Measurements from ENCODE around the gene TIGD3. TPM values are rescaled to one million over a fixed set of nuclear protein-coding genes. Genes with fewer than 3 reads are reported as not detected.

Gene TIGD3
- total and polyA plus RNA-seq, 9 of the 15 experiments (the other 6 are each of a cell fraction or from before 2014, with no cell fraction given) = 0.06 to 1.3 (median 0.56) TPM

GRCh38 chr11:65317025-65317786, 37.3 kb upstream of the TIGD3 start:
- 0 out of 2 replicates have a peak, but pooled peaks cover 3% of the 10 kb centered on the region for H4K20me1 ChIP-seq (replicated peaks; ENCODE audit: control insufficient read depth, insufficient read depth, low read length)
- H3K4me1 ChIP-seq (replicated peaks in 1 of 2; ENCODE audit: control insufficient read depth in 2 of 2, insufficient read depth in 2 of 2, low read length in 2 of 2) = peaks cover 16 to 51% of the 10 kb centered on the region in 2 experiments; a peak in 4 of 5 replicates
- peaks cover 20% of the 10 kb centered on the region; the same call in 2 of the 3 replicates for H3K79me2 ChIP-seq (ENCODE audit: control insufficient read depth, insufficient read depth, low read length)
- 65% methylated on average over 8 of the region's 13 CpGs for WGBS (ENCODE audit: insufficient coverage, low coverage, missing lambda C conversion rate)
- H3K9ac ChIP-seq (ENCODE audit: insufficient read depth in 1 of 2, low read depth in 2 of 2, low read length in 2 of 2) = peak overlapping the region in 1 of 2 experiments; percentile 79; a peak in 2 of 4 replicates
- H3K9me3 ChIP-seq (replicated peaks; ENCODE audit: control insufficient read depth, insufficient read depth, low read depth, low read length) = no peaks in the 10 kb centered on the region
- H3K9me1 ChIP-seq (ENCODE audit: control insufficient read depth, insufficient read depth, low read length) = no peaks in the 10 kb centered on the region
- in situ Hi-C loops (cut with MboI) = no loop called here
- ChIA-PET POLR2A (interaction anchor here (0.6 to 3.2 kb wide), 4 partner anchors 13 to 191 kb away, joined by 3 to 21 read pairs (median 11); partner anchors contain the start of gene NEAT1), CTCF (ENCODE audit: low intra/inter-chr PET ratio) (interaction anchor here (0.8 to 3.6 kb wide), 3 partner anchors 41 to 42 kb away, joined by 3 to 91 read pairs (median 6); no protein-coding TSS in a partner anchor)
- H2AFZ ChIP-seq (ENCODE audit: low read depth, low read length) = no peak overlapping the region
- H3K4me2 ChIP-seq (ENCODE audit: insufficient read depth, low read length) = peak overlapping the region; percentile 84; the same call in 1 of the 2 replicates
- no TSS peak for BruUV-seq (replicated peaks)
- H3K36me3 ChIP-seq (ENCODE audit: control insufficient read depth, insufficient read depth, low read length) = peaks cover 18% of the 10 kb centered on the region; the same call in 1 of the 3 replicates
- H3K27me3 ChIP-seq (ENCODE audit: control insufficient read depth in 2 of 2, insufficient read depth in 2 of 2, low read length in 2 of 2) = no peaks in the 10 kb centered on the region
- peak; percentile 23 for FAIRE-seq
- ATAC-seq = no peak
- TF ChIP-seq C11orf30 (IDR thresholded peaks at IDR 0.05; ENCODE audit: low read depth) (peak; percentile 78), ZNF316 (IDR thresholded peaks at IDR 0.05) (peak; percentile 90), THRB (CRISPR knock-in tag; conservative IDR thresholded peaks at IDR 0.05) (no peak), CTCF (IDR thresholded peaks at IDR 0.05 in 2 of 3, conservative IDR thresholded peaks at IDR 0.05 in 1 of 3; ENCODE audit: insufficient read depth in 2 of 3, low read depth in 1 of 3, low read length in 3 of 3) (peak in 1 of 3 experiments; percentile 21; a peak in 1 of 6 replicates), ZNF707 (CRISPR knock-in tag; conservative IDR thresholded peaks at IDR 0.05) (no peak), RBFOX2 (IDR thresholded peaks at IDR 0.05; ENCODE audit: low read depth, low read length) (peak; percentile 33; the same call in 1 of the 2 replicates), MLX (CRISPR knock-in tag; conservative IDR thresholded peaks at IDR 0.05) (no peak), ZNF408 (CRISPR knock-in tag; IDR thresholded peaks at IDR 0.05; ENCODE audit: low read depth) (no peak)
- intact Hi-C loops (cut with micrococcal nuclease) = loop anchor here (2.0 to 10.0 kb wide), 3 partner anchors 14 to 202 kb away; partner anchors contain the start of genes TM7SF2 and ZNHIT2
- DNase-seq (ENCODE audit: extremely low read depth in 1 of 4, low spot score in 3 of 4) = peak in 2 of 4 experiments; percentile 46 to 48
- no peak overlapping the region for H3K4me3 ChIP-seq
- no peak overlapping the region for H3K27ac ChIP-seq (ENCODE audit: extremely low read depth, low read depth, low read length)
